AG09309 (cell line): Measurements from ENCODE around the gene PURA.

Experiments used
- DNase-seq: peaks from one replicate; pipeline ENCODE4 v3.0.0-alpha.2; 2010; ENCODE audit warnings: low read depth
- H3K4me3 ChIP-seq: 2 replicates; pipeline ENCODE4 v1.5.1; 2011; ENCODE audit warnings: mild to moderate bottlenecking, low read depth, low read length, moderate library complexity; ENCODE audit not compliant: control insufficient read depth
- TF ChIP-seq, protein P1 (sequence below): IDR thresholded peaks from 2 replicates; pipeline ENCODE4 v1.5.1; 2011; ENCODE audit warnings: mild to moderate bottlenecking, low read depth, low read length, inconsistent platforms; ENCODE audit not compliant: insufficient read depth, control insufficient read depth; ENCODE audit errors: missing control alignments

Gene PURA

DNA sequence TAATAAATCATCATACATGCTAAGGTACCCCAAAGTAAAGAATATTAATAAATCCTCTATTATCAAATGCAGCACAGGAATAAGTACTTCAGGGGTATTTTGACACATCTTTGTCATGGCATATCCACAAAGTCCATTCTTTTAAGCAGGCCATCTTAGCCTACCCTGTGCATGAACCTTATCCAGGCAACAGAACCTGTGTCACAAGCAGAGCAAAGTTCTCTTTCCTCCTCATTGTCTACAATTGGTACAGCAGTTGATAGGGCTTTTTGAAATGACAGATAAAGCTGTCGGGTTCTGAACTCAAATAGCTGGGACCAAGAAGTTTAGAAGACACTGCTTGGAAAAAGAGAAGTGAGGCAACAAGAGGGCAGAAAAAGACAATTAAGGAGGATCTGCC lies 30.8 kb upstream of the PURA start:
- DNase-seq = no peak
- H3K4me3 ChIP-seq = no peak overlapping the region
- TF ChIP-seq, protein P1, sequence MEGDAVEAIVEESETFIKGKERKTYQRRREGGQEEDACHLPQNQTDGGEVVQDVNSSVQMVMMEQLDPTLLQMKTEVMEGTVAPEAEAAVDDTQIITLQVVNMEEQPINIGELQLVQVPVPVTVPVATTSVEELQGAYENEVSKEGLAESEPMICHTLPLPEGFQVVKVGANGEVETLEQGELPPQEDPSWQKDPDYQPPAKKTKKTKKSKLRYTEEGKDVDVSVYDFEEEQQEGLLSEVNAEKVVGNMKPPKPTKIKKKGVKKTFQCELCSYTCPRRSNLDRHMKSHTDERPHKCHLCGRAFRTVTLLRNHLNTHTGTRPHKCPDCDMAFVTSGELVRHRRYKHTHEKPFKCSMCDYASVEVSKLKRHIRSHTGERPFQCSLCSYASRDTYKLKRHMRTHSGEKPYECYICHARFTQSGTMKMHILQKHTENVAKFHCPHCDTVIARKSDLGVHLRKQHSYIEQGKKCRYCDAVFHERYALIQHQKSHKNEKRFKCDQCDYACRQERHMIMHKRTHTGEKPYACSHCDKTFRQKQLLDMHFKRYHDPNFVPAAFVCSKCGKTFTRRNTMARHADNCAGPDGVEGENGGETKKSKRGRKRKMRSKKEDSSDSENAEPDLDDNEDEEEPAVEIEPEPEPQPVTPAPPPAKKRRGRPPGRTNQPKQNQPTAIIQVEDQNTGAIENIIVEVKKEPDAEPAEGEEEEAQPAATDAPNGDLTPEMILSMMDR = no peak

DNA sequence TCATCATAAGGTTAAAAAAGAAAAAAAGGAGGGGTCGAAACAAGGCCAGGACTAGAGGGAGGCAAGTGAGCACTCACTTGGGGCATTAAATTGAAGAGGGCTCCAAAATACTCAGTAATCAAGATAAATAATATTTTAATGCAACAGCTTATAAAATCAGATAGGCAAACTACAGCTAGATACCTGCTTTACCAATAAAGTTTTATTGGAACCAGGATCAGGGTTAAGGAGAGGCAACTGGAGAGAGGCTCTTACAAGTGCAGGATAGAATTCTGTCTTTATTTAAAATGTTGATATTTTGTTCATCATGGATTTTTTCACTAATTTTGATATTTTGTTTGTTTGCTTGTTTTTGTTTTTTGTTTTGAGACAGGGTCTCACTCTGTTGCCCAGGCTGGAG lies 30.3 kb upstream of the PURA start:
- H3K4me3 ChIP-seq = no peak overlapping the region
- TF ChIP-seq, protein P1 = no peak
- no peak for DNase-seq

DNA sequence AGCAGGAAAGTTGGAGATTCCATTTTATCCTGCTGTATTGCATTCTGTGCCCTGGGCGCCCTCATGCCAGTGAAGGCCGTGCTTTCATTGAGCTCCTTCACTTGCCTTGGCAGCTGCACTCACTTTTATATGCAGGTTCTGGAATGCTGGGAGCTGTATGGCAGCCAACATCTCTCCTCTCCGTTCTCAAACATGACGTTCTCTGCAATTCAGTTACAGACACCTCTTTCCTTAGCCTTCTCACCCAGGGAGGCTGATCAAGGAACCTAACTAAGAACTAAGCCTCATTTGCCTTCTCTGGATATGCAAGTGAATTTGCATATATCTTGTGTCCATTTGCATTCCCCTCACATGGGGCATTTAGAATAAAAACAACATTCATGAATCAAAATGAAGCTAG lies 29.4 kb upstream of the PURA start:
- no peak for DNase-seq
- no peak overlapping the region for H3K4me3 ChIP-seq
- TF ChIP-seq, protein P1 = no peak

DNA sequence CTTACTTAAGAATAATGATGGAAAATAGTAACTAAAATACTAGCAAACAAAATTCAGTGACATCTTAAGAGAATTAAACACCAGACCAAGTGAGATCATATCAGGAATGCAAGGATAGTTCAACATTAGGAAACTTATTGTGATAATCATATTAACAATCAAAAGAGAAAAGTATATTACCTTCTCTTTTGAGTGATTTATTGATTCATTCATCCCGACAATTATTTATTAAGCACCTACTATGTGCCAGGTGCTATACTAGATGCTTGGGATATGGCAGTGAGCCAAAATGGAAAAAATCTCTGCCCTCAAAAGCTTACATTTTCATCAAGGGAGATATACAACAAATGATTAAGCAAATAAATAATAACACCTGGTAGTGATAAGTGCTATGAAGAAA lies 23.7 kb upstream of the PURA start:
- H3K4me3 ChIP-seq = no peak overlapping the region
- TF ChIP-seq, protein P1 = no peak
- DNase-seq = no peak

DNA sequence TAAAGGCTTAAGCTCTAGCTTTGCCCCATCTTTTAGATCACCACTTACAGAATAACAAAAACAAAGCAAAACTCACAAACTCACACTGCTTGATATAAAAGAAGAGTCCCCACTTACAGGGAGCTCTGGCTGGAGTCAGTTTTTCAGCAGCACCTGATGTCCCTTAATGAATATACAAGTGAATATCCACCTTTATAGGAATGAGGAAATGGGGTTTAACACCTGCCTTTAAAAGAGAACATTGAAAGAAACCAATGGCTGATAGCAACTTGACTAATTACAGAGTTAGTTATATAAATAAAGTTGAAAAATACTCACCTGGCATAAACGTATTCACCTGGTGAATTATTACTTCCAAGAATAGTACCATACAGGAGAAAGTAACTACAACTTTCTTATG lies 20.7 kb upstream of the PURA start:
- DNase-seq = no peak
- no peak overlapping the region for H3K4me3 ChIP-seq
- TF ChIP-seq, protein P1 = no peak

DNA sequence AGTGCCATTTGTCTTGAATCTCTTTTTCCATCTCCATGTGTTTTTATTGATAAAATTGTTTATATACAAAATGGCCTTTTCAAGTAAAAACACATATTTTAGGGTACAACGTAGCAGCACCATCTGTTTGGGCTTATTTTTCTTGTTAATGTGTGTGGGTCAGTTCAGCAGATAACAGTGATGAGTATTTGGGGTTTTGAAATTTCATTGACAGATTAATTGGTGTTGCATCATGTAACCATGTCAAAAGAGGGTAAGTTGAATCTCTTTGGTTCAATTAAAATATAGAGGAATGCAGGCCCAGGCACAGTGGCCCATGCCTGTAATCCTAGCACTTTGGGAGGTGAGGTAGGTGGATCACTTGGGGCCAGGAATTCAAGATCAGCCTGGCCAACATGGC lies 20.0 kb upstream of the PURA start:
- TF ChIP-seq, protein P1 = no peak
- H3K4me3 ChIP-seq = no peak overlapping the region

DNA sequence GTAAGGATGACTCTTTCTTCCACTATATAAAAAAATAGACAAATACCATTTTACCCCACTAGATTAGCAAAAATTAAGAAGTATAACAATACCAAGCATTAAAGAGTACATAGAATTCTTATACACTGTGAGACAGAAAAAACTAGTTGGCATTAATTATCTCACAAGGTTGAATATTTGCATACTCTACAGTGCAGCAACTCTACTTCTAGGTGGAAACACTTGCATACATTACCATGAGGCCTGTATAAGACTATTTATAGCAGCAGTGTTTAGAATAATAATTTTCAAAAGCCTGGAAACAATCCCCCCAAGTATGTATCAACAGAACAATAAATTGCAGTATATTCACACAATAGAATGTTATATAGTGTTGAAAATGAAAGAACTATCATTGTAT lies 19.0 kb upstream of the PURA start:
- H3K4me3 ChIP-seq = no peak overlapping the region
- TF ChIP-seq, protein P1 = no peak
- DNase-seq = no peak

More for the DNA sequence above, 20.0 kb upstream of the PURA start:
- DNase-seq = no peak
